GM21723 (cell line): ENCODE data around the gene DRAM1.
"Not testable (repeated sequence)": the region's sequence is repeated elsewhere in the genome, so short reads cannot be mapped to it uniquely, and the experiment has no call there.

ENCODE experiments used
- ATAC-seq: cut with Tn5 transposase; IDR thresholded peaks from one replicate; pipeline ENCODE4 v1.9.1; 2021; ENCODE audit warnings: mild to moderate bottlenecking, moderate library complexity; ENCODE audit not compliant: unreplicated experiment

DRAM1 gene

DNA sequence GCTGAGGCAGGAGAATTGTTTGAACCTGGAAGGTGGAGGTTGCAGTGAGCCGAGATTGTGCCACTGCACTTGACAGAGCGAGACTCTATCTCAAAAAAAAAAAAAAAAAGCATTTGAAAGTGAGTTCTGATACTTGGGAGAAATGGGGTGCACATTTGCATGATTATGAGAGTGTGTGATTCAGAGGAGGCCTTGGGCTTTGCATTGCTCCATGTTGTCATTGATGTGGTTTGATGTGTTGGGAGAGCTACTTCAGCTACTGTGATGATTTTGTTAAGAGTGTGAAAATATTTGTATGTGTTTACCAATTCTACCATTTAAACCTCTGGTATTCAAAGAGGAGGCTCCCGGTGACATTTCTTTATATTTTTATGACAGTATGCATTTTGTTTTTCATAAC is 24.4 kb downstream of the DRAM1 start:
- ATAC-seq, result no peak

DNA sequence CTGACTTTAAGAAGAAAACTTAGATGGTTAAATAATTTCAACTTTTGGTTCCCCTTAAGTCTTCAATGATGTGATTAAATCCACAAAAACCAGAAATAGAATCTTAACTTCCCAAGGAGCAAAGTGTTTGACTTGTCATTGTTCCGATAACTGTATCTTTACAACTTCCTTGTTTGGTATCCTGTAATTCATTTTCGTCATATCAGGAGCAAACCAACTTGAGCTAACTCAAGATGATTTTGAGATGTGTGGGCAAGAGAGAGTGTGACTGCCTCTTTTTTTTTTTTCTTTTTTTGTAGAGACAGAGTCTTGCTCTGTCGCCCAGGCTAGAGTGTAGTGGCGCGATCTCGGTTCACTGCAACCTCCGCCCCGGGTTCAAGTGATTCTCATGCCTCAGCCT is 25.3 kb downstream of the DRAM1 start:
- no peak for ATAC-seq

DNA sequence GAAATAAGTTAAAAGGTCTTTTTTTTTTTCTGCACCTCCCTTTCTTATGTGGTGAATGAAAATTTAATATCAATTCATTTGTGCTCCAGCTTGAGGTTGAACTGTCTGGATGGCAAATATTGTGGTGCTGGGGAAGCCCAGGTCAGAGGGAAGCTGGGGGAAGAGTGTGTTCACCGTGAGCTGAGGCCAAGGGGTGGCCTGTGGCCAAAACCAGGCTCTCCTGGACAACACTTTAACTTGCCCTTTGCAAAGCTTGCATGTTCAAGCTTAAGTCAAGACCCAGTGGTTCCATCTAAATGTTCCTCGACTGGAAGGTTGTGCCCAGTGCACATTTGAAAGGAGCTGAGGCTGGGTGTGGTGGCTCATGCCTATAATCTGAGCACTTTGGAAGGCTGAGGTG is 28.8 kb downstream of the DRAM1 start:
- ATAC-seq, result no peak

DNA sequence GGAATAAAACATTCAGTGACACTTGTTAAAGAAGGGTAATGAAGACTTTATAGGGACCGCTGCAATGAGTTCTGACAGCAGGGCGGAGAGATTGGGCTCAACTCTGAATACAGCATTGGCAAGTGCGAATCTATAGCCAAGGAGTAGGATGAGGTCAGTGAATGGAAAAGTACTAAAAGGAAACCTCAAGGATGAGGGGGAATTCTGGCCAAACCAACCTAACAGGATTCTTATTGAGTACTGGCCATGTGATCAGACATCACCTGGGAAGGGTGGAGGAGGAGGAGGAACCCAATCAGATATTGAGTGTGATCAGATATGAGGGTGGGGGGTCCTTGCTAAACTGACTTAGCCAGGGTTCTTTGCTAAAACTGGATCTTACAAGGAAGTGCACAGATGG is 31.0 kb downstream of the DRAM1 start:
- no peak for ATAC-seq

DNA sequence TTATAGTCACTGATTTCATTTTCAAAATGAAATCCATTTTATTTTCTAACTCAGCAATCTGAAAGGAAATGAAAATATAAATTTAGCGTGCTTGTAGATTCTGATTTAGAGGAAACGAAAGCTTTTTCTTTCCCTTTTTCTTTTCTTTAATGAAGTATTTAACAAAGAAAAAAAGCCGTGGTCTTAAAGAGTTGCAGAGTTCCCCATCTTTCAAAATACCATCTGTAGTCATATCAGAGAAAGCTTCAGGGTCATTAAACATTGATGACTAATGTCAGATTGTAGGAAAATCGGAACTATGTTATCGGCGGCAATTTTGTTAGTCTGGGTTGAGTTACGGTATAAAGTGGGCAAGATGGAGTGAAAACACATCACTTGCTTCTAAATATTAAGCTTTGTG is 32.3 kb downstream of the DRAM1 start:
- peak; percentile 43 for ATAC-seq

DNA sequence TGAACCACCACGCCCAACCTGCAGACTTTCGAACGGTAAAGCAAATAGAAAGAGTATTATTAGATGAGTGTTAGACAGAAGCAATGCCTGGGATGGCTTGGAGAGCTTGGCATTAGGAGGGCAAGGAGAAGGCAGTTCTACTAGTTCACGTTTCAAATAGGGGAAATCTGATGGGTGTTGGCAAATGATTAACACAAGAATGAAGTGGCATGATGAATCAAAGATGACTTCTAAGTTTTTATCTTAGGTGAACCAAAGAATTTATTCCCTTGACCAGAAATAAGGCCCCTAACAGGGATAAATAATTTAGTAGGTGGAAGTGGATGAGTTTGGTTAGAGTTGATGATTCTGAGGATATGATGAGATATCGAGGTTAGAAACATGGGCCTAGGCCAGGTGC is 38.5 kb downstream of the DRAM1 start:
- ATAC-seq, result no peak

DNA sequence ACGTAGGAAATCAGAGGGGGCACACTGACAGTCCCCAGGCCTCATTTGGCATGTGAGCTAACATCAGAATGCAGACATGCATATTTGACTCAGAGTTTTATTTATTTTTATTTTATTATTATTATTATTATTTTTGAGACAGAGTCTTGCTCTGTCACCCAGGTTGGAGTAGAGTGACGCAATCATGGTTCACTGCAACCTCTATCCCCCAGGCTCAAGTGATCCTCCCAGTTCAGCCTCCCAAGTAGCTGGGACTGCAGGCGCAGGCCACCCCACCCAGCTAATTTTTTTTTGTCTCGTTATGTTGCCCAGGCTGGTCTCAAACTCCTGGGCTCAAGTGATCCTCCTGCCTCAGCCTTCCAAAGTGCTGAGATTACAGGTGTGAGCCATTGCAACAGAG is 41.4 kb downstream of the DRAM1 start:
- ATAC-seq, result not testable (repeated sequence)

DNA sequence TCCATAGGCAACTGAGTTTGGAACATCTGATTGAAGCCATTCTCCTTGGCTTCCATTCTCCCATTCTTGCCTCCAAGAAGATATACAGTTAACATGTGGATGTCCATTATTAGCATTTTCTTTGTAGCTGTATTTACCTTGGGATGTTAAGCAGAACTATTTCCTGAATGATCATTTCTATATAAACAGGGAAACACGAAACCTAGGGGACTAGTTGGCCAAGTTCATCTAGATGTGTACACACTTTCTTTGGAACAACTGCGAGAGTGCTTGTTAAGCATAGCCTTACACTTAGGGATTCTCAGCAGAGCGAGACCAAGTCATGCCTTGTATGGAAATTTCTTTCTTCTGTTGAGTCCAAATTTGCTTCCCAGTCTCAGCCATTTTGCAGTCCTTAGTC is 42.1 kb downstream of the DRAM1 start:
- ATAC-seq, result no peak

DNA sequence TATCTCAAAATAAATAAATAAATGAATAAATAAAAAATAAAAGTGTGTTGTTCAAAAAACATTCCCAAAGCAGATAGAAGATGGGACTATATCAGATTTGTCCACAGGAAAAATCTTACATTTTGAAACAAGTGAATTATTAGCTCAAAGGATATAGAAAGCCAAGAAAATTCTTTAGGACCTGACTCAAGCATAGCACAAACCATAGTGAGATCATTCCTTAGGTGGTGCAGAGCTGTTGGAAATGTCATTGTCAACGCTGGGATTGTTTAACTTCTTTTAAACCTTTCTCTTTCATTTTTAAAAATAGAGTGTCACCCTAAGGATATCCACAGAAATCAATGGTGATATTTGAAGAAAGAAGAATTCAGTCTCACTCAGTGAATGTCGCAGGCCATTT is 43.5 kb downstream of the DRAM1 start:
- ATAC-seq, result no peak

DNA sequence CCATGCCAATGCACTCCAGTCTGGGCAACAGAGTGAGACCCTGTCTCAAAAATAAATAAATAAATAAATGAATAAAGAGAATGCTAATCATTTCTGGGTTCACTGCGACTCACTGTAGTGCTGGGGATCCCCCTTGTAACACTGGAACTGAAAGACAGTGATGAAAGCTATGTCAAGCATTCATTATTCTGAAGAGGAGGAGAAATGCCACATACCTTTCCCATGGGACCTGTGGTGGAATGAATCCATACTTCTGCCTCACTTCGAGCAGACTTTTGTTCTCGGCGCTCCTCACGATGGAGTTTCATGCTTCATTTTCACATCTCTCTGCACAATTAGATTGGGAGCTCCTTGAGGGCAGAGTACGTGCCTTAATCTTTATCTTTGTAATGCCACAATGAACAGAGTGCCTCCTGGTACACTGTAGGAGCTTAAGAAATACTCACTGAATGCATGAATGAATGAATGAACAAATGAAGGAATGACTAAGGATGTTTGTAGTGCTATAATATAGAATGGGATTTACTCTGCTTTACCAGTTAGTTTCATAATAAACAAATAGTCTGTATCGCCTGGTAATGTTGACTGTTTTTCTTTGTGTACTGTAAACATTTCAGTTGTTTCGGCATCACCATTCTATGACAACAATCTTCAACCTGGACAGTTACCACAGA is 45.8 kb downstream of the DRAM1 start:
- ATAC-seq, result no peak

DNA sequence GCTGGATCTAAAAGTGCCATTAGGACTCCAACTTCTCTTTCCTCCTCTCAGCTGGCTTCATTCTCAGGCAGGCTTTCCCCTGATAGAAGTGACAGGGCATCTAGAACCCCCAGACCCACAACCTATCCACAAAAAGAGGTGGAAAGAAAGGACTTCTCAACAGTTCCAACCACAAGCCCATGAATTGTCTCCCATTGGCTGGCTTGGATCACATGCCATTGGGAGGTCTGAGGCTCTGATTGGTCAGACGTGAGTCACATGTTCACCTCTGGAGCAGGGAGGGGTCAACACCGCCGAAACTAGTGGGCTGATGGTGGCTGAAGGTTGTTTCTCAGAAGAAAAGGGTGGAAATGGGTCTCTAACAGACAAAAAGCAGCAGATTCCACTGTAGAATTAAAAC is 47.2 kb downstream of the DRAM1 start:
- no peak for ATAC-seq

DNA sequence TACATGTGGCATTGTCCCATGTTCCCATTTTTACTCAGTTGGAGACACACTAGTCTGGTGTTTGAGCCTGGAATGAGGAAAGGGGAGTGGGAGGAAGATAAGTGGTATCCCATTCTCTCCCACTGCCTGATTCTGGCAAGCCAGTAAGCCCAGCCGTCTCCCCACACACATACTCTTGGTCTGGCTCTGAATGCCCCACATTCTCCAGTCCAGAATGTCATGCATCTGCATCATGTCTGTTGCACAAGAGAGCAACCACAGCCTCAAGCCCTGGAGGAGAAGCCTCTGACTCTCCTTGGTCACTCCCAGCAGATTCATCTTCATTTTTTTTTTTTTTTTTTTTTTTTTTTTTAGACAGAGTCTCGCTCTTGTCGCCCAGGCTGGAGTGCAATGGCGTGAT is 48.0 kb downstream of the DRAM1 start:
- no peak for ATAC-seq

DNA sequence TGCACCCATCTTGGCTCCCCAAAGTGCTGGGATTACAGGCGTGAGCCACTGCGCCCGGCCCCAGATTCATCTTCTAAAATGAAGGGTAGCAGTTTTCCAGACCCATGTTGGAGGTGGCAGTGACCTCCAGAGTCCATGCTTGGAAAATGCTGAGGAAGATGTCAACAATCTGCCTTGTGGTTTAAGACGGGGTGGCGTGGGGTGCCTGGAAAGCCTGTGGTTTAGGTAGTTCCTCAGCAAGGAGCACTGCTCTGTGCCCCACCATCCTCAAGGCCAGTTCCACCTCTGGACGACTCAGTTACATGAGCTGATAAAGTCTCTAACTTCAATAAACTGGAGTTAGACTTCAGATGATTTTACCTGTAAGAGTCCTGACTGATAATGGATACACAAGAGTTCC is 48.6 kb downstream of the DRAM1 start:
- no peak for ATAC-seq

DNA sequence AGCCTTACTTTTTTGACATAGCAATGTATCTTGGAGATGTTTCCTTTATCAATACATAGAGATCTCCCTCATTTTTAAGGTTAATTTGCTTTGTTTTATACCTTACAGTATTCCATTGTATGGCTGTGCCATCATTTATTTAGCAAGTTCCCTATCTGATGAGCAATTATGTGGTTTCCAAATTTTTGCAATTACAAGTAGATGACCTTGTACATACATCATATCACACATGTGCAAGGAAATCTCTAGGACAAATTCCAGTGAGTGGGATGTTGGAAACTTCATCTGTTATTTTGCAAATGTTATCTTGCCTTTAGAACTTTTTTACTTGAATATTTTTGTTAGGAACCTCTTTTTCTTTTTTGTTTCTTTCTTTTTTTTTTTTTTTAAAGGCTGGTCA is 49.7 kb downstream of the DRAM1 start:
- no peak for ATAC-seq

DNA sequence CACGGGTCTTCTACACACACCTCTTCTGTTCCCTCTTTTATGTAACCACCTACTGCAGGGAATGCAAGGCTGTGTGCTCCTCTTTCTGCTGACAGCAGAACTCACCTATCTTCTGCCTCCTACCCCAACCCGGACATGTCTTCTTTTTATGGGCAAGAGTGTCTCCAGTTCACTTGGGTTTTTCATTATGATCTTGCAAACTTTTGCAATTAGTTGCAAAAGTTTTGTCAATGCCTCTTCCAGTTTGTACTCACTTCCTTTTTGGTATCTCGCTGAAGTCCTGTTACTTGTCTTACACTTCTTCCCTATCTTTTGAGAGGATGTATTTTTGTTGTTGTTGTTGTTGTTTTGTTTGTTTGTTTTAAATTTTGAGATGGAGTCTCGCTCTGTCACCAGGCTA is 50.6 kb downstream of the DRAM1 start:
- no peak for ATAC-seq

DNA sequence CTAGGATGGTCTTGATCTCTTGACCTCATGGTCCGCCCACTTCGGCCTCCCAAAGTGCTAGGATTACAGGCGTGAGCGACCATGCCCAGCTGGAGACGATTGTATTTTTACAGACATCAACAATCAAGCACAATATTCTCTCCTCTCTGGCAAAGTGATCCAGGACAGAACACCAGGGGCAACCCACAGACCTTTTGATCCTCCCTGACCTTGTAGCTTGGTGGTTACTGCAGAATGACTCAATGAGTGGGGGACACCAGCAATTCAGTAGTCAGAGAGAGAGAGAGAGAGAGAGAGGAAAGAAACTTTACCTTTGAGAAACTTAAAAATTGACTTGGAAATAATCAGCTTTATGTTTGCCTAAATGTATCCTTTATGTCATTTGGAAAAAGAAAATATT is 51.2 kb downstream of the DRAM1 start:
- ATAC-seq, result no peak

DNA sequence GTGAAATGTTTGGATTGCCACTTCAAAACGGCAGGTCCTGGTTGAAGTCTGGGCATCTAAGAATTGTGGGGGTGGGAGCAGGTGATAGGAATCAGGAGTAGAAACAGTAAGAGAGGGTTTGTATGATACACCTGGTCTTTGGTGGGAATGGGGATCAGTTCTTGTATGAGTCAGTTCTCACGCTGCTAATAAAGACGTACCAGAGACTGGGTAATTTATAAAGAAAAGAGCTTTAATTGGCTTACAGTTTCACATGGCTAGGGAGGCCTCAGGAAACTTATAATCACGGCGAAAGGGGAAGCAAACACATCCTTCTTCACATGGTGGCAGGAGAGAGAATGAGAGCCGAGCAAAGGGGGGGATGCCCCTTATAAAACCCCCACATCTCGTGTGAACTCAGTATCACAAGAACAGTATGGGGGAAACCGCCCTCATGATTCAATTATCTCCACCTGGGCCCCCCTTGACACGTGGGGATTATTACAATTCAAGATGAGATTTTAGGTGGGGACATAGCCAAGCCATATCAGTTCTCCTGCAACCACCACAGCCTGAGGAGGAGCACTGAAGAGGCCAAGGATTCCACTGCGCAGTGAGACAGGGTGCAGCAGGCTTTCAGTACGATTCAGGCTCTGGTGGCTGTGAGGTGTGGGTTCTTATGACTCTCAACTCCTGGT is 52.1 kb downstream of the DRAM1 start:
- ATAC-seq, result no peak

DNA sequence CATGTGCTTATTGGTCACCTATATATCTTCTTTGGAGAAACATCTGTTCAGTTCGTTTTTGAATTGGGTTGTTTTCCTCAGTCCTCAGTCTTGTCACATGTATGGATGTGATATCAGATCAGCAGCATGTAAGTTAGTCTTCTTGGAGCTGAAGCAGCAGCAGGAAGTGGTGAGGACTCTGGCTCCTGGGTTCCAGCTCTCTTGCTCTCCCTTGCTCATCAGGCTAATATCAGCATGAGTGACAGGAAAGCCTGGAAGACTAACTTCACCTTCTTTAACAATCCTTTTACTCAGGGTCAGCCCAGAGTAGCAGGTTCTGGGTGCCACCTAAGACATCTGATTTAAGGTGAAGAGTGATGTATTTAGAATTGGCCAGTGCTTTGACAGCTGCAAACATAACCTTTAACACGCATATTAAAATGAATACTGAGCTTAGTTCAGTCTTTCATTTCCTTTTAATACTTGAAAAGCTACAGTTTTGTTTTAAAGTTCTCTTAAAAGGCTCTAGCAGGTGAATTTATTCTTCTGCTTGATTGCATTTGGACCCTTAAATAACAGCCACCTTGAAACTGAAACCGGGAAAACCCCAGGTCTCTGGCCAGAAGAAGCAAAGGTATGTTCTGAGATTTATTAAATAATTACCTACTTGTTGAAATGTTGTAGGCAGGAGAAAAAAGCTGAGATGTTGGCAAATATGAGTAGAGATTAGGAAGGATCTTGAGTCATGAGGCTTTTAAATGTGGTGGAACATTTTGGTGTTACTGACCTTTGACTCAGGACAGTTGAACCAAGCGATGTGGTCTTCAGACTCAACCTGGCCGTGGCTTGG is 54.3 kb downstream of the DRAM1 start:
- ATAC-seq, result peak; percentile 49

DNA sequence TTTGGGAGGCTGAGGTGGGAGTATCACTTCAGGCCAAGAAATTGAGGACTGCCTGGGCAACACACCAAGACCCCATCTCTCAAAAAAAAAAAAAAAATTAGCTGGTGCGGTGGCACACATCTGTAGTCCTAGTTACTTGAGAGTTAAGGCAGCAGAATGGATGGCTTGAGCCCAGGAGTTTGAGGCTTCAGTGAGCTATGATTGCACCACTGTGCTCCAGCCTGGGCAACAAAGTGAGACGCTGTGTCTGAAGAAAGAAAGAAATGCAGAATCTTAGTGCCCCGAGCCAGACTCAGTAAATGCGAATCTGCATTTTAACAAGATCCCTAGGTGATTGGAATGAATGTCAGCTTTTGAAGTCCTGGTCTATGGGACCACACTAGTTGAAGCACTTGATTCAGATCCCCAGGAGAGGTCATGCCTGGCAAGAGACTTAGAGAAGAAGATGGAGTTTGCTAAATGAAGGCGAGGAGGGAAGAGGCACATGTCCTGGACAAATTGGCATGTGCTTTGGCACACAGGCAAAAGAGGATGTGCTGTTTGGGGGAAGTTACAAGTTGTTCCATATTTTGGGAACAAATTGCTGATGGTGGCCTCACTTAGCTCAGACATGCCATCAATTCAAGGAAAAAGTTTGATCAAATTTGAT is 56.6 kb downstream of the DRAM1 start:
- ATAC-seq, result no peak

DNA sequence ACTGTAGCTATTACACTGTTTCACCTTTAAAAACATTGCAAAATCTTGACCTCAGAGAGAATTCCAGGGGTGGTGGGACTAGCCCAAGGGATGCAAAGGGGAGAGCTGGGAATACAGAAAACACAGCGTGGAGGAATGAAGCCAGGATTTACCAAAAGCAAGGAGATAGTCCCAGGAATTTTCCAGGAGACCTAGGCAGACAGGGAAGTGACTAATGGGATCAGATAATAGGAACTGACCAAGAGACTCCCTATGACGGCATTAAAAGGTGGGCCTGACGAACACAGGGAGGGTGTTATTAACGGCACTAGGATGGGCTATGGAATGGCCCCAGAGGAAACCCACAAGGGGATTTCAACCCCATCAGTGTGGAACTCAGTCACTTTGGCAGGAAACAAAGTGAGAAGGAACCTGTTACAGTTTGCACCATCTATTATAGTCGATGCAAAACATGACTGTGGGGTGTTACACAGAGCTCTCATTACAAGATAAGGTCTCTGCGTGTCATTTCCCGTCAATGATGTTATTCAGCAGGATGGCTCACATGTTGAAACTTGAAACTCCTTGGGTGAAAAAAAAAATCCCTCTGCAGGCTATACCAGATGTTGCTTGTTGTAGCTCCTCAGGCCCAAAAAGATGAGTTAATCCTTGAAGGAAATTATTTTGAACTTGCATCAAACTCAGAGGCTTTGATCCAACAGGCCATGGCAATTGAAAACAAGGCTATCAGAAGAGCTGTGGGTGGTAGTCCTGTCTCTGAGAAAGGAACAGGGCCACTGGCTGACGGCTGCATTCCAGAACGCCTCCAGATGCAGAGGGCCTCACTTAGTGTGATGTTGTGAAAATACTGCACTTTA is 58.7 kb downstream of the DRAM1 start:
- peak; percentile 73 for ATAC-seq

DNA sequence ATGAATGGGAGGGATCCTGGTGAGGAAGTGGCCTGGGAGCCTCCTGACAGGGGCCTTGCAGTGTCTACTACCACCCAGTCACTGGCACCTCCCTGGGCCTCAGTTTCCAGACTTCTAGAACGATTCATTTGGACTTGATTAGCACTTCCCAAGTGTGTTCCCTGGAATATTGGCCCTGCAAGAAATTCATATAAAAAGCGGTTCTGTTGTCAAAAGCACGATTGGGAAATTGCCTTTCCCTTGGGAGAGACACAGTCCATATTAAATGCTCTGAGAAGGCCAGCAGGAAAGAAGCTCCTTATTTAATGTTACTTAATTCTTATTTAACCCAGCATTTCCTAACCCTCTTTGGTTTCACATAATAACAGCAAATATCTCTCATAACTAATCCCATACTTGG is 61.9 kb downstream of the DRAM1 start:
- ATAC-seq, result no peak
